GM19035 (cell line): Measurements from ENCODE around the gene TRIM24.
"Not testable (repeated sequence)": the region's sequence is repeated elsewhere in the genome, so short reads cannot be mapped to it uniquely, and the experiment has no call there.

Experiments
- ATAC-seq: cut with Tn5 transposase; IDR thresholded peaks from one replicate; pipeline ENCODE4 v1.9.1; 2021; ENCODE audit not compliant: unreplicated experiment

The TRIM24 gene

GRCh38 chr7:138493535-138493934, 33.5 kb downstream of the TRIM24 start:
- no peak for ATAC-seq

DNA sequence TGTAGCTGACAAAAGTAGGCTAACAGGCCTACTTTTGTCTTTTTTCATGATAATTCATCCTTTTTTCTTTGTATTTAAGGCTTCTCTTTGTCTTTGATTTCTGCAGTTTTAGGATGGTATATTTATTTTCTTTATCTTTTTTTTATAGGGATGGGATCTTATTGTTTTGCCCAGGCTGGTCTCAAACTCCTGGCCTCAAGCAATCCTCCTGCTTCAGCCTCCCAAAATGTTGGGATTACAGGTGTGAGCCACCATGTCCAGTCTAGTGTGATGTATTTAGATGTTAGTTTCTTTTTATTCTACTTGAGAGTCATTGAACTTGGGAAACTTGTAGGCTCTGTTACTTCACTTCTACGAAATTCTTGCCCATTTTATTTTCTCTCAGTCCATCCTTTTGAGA, 35.4 kb downstream of the TRIM24 start:
- ATAC-seq = no peak

DNA sequence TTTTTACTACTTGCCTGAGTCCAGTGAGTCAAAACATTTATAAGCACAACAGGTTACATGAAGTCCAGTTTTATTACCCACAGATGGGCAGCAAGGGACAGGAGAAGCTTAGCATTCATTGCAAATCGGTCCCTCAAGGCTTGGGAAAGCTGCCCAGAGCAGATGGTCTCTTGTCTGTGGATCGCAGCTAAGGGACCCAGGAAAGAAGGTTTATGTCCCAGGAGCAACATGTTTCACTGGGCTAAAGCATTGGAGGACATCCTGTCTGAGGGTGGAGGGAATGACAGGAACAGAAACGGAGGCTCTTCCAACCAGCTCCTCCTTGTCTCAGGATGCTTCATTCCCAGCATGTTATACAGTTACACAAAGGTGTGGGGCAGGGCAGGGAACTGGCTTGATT, 39.3 kb downstream of the TRIM24 start:
- ATAC-seq = no peak

GRCh38 chr7:138500303-138500702, 40.2 kb downstream of the TRIM24 start:
- ATAC-seq = not testable (repeated sequence)

DNA sequence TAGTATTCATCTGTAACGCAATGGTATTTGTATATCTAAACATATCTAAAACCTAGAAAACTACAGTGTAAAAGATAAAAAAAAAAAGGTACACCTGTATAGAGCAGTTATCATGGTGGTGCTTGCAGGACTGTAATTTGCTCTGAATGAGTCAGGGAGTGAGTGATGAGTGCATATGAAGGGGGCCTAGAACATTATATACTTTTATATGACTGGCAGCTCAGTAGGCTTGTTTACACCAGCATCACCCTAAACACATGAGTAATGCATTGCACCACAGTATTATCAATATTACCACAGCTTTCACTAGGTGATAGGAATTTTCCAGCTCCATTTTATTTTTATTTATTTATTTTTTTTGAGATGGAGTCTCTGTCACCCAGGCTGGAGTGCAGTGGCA, 40.8 kb downstream of the TRIM24 start:
- no peak for ATAC-seq

- no peak for ATAC-seq
Observed at GRCh38 chr7:138502023-138502767, 42.1 kb downstream of the TRIM24 start.

DNA sequence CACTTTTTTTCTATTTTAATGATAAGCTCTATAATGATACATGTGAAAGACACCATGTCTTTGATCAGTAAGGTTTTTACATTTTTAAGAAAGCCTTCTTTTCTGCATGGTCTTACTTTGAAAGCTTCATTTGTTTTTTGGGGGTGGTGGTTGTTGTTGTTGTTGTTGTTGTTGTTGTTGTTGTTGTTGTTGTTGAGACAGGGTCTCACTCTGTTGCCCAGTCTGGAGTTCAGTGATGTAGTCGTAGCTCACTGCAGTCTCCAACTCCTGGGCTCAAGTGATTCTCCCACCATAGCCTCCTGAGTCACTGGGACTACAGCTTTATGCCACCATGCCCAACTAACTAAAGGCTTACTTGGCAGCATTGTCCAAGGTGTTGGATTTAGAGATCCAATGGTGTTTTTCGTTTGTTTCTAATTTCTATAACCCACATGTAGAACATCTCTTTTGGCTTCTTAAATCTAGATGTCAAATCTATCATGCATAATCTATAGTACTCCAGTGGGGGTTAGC, 45.4 kb downstream of the TRIM24 start:
- no peak for ATAC-seq

DNA sequence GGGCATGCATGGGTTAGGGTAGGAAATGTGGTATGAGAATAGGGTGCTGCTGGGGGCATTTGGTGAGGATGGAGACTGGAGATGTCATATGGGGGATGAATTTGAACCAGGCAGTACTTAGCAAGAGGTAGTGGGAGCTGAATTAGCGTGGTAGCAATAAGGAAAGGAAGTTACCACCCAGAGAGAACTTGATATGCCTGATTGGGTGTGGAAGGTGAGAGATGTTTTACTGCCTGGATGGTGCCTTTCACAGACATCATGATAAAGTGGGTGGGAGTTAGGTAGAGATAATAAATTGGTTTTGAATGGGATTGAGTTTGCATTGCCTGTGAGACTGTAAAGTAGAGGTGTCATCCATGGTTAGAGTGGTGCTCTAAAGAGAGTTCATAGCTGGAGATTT, 46.7 kb downstream of the TRIM24 start:
- ATAC-seq = no peak

DNA sequence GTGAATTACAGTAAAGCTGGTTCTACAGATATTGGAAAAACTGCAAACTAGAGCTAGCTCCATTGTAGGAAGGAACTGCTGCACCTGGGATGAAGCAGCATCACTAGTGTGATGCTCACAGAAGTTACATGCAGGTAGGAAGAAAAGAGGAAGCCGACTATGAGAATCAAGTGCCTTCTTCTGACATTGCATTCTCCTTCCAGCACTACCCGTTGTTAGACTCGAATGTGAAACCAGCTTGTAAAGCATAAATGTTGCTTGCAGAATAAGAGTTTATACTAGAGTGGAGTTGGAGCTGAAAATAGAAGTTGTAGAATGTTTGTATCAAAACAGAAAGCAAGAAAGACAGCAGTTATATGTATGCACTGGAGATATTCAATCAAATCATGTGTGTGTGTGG, 49.9 kb downstream of the TRIM24 start:
- ATAC-seq = no peak

DNA sequence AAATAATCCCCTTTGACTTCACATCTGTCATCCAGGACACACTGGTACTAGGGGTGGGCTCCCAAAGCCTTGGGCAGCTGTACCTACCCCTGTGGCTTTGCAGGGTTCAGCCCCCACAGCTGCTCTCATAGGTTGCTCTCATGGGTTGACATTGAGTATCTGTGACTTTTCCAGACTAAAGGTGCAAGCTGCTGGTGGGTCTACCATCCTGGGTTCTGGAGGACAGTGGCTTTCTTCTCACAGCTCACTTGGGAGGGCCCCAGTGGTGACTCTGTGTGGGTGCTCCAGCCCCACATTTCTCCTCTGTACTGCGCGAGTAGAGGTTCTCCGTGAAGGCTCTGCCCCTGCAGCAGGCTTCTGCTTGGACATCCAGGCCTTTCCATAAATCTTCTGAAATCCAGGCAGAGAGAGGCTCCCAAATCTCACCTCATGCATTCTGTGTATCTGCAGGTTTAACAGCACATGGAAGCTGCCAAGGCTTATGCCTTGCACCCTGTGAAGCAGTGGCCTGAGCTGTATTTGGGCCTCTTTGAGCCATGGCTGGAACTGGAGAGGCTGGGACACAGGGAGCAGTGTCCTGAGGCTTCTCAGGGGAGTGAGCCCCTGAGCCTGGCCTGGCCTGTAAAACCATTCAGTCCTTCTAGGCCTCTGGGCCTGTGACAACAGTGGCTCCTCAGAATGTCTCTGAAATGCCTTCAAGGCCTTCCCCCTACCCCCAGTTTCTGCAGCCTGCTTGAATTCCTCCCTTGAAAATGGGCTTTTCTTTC, 52.2 kb downstream of the TRIM24 start:
- ATAC-seq = no peak

GRCh38 chr7:138512885-138513284, 52.8 kb downstream of the TRIM24 start:
- no peak for ATAC-seq

DNA sequence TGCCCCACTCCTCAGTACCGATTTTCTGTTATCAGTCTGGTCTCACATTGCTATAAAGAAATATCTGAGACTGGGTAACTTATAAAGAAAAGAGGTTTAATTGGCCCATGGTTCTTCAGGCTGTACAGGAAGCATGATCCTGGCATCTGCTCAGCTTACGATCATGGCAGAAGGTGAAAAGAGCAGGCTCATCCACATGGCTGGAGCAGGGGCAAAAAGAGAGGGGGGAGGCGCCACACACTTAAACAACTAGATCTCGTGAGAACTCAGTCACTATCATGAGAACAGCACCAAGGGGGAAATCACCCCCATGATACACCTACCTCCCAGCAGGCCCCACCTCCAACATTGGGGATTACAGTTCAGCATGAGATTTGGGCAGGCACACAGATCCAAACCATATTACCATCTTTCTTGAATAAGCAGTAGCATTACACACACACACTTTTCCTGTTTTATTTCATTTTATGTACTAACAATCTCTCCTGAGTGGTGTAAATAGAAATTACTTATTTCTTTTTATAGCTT, 53.3 kb downstream of the TRIM24 start:
- no peak for ATAC-seq

DNA sequence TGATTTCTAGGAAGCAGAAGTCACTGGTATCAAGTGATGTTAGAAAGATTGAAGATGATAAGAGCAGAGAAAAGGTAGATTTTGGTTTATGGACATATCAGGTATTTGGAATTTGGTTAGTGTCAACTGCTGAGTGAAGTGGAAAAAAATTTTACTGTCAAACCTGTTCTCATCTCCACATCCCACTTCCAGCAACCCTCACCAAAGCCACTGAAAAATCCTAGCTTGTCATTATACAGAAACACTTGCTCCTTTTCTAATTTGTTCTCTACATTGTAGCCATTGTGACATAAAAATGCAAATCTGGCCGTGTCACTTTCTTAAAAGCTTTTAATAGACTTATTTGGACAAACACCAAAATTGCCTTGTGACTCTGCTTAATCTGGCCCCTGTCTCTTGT, 54.0 kb downstream of the TRIM24 start:
- no peak for ATAC-seq

GRCh38 chr7:138515001-138515528, 55.0 kb downstream of the TRIM24 start:
- ATAC-seq = no peak

DNA sequence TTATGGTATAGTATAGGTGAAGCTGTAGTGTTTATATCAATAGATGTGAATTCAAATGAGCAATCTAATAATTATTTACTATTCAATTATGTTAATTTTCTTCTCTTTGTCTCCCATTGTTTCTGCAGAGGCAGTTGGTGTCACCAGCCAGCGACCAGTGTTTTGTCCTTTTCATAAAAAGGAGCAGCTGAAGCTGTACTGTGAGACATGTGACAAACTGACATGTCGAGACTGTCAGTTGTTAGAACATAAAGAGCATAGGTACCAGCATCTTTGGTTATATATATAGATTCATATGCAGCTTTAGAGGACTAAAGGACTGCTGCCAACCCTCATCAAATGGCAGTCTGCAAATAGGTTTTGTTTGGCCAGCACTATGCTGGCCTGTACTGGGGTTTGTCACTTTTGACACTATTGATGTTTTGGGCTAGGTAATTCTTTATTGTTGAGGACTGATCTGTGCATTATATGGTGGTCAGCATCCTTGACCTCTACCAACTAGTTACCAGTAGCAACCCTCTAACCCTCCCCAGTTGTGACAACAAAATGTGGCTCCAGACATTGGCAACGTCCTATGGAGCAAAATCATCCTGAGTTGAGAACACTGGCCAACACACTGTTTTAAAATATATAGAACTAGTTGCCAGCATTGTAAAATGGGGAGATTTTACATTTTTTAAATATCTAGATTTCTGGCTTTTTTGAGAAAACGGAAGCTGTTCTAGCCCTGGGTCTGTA, 59.2 kb downstream of the TRIM24 start:
- no peak for ATAC-seq

DNA sequence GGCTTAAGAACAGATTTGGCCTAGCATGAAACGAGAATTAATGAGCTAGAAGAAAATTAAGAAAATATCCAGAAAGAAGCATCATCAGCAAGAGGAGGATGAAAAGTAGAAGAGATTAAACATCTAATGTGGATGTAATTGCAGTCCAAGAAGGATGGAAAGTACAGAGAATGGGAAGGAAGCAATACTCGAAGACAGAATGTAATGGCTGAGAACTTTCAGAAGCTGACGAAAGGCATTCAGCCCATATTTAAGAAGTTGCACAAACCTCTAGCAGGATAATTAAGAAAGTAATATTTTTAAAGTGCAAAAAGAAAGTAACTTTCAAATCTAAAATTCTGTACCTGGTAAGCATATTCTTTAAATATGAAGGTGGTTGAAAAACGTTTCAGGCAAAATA, 60.7 kb downstream of the TRIM24 start:
- no peak for ATAC-seq

- ATAC-seq = no peak
Observed at GRCh38 chr7:138521837-138522461, 61.9 kb downstream of the TRIM24 start.

DNA sequence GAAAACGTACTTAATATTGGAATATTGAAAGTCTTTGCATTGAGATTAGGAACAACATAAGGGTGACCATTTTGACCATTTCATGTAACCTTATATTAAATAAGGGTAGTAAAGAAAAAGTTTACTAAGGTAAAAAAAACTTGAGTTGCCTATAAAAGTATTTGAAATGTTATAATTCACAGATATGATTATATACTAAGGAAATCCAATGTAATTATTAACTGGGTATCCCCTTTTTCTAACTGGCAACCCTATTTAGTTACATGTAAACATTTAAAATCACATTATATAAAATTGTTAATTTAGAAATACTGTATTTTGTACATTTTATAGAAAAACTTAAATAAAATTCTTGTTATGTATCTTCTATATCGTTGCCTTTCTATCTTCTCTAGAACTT, 64.2 kb downstream of the TRIM24 start:
- ATAC-seq = no peak

GRCh38 chr7:138525757-138526156, 65.7 kb downstream of the TRIM24 start:
- no peak for ATAC-seq

GRCh38 chr7:138527746-138528223, 67.7 kb downstream of the TRIM24 start:
- no peak for ATAC-seq

GRCh38 chr7:138536833-138537232, 76.8 kb downstream of the TRIM24 start:
- ATAC-seq = not testable (repeated sequence)
